Measurements from ENCODE around the gene GPC5. TPM values are rescaled to one million over a fixed set of nuclear protein-coding genes. Genes with fewer than 3 reads are reported as not detected.

Gene GPC5
- total RNA-seq, 8 experiments from 2014 or later = 0.10 to 4.1 (median 2.3) TPM; not detected in 2

DNA sequence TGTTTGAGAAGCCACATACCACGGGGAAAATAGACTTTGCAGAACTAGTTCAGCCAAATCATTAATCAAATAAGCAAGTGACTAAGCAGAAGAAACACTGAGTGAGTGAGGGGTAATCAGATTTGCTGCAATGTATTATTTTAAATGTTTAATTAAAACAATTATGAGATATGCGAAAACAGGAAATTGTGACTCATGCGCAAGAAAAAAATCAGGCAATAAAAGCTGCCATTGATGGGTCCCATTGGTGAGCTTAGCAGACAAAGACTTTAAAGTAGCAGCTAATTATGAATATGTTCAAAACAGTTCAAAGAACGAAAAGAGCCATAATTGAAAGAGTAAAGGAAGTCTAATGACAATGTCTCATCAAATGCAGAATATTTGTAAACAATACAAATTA, 644.1 kb downstream of the GPC5 start:
- no peaks in the 10 kb centered on the region for H3K4me1 ChIP-seq (replicated peaks in 1 of 2)
- 30 to 100% (median 79%) methylated on average over 1 to 4 of the region's 4 CpGs for WGBS, 10 experiments
- no peak overlapping the region for H3K4me3 ChIP-seq
- no peak for ATAC-seq (replicated peaks in 6 of 8)
- H3K27ac ChIP-seq = no peak overlapping the region
- in situ Hi-C loops (cut with MboI; ENCODE audit: low pct_unique_long_range_greater_than_20kb in 2 of 9, low sequenced_read_pairs in 9 of 9, unreplicated experiment in 9 of 9) = no loop called here

DNA sequence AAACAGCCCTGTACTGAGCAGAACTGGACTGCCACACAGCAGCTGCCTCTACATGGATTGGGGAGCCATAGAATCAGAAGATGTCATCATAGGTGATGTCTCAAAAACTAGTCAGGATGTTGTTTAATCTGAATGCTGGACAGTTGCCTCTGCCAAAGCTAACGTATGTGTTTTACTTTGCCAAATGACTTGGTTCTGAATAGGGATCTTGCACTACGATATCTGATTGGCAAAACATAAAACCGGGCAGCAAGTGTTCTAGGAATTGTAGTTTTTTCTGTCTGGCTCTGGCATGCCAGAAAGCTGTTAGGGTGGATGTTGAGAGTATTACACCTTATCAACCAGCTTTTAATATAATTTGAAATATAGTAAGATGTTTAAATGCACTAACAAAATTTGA, 645.9 kb downstream of the GPC5 start:
- ATAC-seq (replicated peaks in 6 of 8) = no peak
- WGBS, 10 experiments = 0 to 100% (median 91%) methylated on average over 1 to 3 of the region's 3 CpGs; no CpG with 5 or more reads in 3 of the 10 experiments
- no peak overlapping the region for H3K4me3 ChIP-seq
- in situ Hi-C loops (cut with MboI; ENCODE audit: low pct_unique_long_range_greater_than_20kb in 2 of 9, low sequenced_read_pairs in 9 of 9, unreplicated experiment in 9 of 9) = no loop called here
- no peak overlapping the region for H3K27ac ChIP-seq
- no peaks in the 10 kb centered on the region for H3K4me1 ChIP-seq (replicated peaks in 1 of 2)

GRCh38 chr13:92054389-92054788, 656.0 kb downstream of the GPC5 start:
- H3K27ac ChIP-seq = no peak overlapping the region
- no peak overlapping the region for H3K4me3 ChIP-seq
- no peak for ATAC-seq (replicated peaks in 6 of 8)
- no peaks in the 10 kb centered on the region for H3K4me1 ChIP-seq (replicated peaks in 1 of 2)
- in situ Hi-C loops (cut with MboI; ENCODE audit: low pct_unique_long_range_greater_than_20kb in 2 of 9, low sequenced_read_pairs in 9 of 9, unreplicated experiment in 9 of 9) = no loop called here

- ATAC-seq (replicated peaks in 6 of 8) = peak in 1 of 8 experiments; percentile 58
- 10 to 92% (median 55%) methylated on average over 1 to 4 of the region's 4 CpGs for WGBS, 10 experiments
Observed at GRCh38 chr13:92074658-92075057, 676.2 kb downstream of the GPC5 start.

GRCh38 chr13:92097337-92097903, 699.0 kb downstream of the GPC5 start:
- Histone ChIP-seq H3K4me1 (replicated peaks in 1 of 2) (no peaks in the 10 kb centered on the region), H3K4me3 (no peak overlapping the region), H3K27ac (no peak overlapping the region)
- no peak for ATAC-seq (replicated peaks in 6 of 8)
- 0 to 91% (median 69%) methylated on average over 1 to 4 of the region's 4 CpGs for WGBS, 10 experiments
- in situ Hi-C loops (cut with MboI; ENCODE audit: low pct_unique_long_range_greater_than_20kb in 2 of 9, low sequenced_read_pairs in 9 of 9, unreplicated experiment in 9 of 9) = no loop called here

More at GRCh38 chr13:92074658-92075057, 676.2 kb downstream of the GPC5 start:
- H3K4me1 ChIP-seq (replicated peaks in 1 of 2) = no peaks in the 10 kb centered on the region
- no peak overlapping the region for H3K4me3 ChIP-seq
- in situ Hi-C loops (cut with MboI; ENCODE audit: low pct_unique_long_range_greater_than_20kb in 2 of 9, low sequenced_read_pairs in 9 of 9, unreplicated experiment in 9 of 9) = no loop called here
- H3K27ac ChIP-seq = no peak overlapping the region

DNA sequence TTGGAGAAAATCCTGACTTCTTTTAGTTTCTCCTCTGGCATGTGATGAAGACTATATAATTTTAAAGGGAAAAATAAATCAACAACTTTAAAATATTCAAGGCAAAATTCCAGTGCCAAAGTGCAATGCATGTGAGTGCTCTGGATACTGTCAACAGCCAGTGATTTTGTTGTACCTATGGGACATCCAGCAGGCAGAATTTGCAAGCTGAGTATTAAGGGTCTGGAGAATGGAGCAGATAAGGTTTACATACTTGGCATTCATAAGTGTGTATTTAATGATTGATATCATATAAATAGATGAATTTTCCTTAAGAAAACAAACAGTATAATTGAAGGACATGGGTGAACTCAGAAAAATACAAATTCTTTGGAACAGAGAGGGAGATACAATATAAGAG, 703.4 kb downstream of the GPC5 start:
- no peak overlapping the region for H3K4me3 ChIP-seq
- H3K27ac ChIP-seq = no peak overlapping the region
- peaks cover 0 to 3% of the 10 kb centered on the region in 2 donors for H3K4me1 ChIP-seq (replicated peaks in 1 of 2)
- in situ Hi-C loops (cut with MboI; ENCODE audit: low pct_unique_long_range_greater_than_20kb in 2 of 9, low sequenced_read_pairs in 9 of 9, unreplicated experiment in 9 of 9) = no loop called here
- no peak for ATAC-seq (replicated peaks in 6 of 8)

DNA sequence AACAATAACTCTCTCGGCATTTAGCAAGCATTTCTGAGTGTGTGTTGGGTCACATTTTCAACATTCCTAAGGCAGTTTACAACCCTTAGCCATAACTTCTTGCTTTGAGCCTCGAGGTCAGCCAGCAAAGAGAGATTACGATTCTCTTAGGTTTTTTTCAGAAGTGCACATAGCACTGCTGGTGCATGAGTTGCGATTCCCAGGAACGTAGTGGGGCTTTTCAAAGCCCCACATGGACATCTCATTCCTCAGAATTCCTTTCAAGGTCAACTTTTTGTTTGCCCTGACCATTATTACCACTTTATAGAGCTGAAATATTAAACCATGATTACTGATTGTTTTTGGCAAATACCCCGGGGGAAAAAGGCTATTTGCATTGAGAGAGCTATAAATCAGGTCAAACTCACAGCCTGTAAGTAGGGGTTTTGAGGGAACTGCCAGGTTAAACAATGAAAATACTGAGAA, 705.3 kb downstream of the GPC5 start:
- H3K27ac ChIP-seq = no peak overlapping the region
- in situ Hi-C loops (cut with MboI; ENCODE audit: low pct_unique_long_range_greater_than_20kb in 2 of 9, low sequenced_read_pairs in 9 of 9, unreplicated experiment in 9 of 9) = no loop called here
- 0 to 86% (median 38%) methylated on average over 1 to 6 of the region's 6 CpGs; no CpG with 5 or more reads in 1 of the 10 experiments for WGBS, 10 experiments
- peaks cover 0 to 3% of the 10 kb centered on the region in 2 donors for H3K4me1 ChIP-seq (replicated peaks in 1 of 2)
- no peak overlapping the region for H3K4me3 ChIP-seq
- no peak for ATAC-seq (replicated peaks in 6 of 8)

DNA sequence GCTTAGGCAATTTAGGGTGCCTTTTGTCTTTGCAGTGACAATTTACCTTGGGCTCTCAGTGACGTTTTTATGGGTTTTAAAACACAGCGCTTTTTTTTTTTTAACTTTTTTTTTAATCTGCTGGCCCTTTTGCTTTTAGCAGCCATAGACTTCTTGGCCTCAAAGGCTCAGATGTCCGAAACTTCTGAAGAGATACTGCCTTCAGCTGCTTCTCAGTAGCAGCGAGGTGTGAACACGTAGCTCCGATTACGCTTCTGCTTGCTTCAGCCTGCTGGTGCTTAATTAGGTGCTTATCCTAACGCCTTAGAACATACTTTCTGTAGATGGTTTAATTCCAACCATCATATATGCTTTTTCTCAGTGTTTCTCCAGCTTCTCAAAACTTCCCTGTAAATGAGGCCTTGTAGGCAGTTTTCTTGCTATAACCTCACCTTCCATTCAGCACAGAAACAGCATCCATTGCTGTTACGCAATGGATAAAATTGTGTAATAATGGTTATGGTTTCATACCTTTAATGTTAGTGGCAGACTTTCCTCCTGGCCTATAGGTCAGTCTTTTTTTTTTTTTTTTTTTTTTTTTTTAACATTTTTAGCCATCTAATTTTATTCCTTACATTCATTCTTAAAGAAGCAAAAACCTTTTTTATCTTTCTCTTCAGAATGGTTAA, 723.9 kb downstream of the GPC5 start:
- 23 to 89% (median 78%) methylated on average over 1 to 9 of the region's 9 CpGs for WGBS, 10 experiments
- in situ Hi-C loops (cut with MboI; ENCODE audit: low pct_unique_long_range_greater_than_20kb in 2 of 9, low sequenced_read_pairs in 9 of 9, unreplicated experiment in 9 of 9) = no loop called here

GRCh38 chr13:92126399-92126798, 728.0 kb downstream of the GPC5 start:
- Histone ChIP-seq H3K4me3 (no peak overlapping the region), H3K27ac (no peak overlapping the region), H3K4me1 (replicated peaks in 1 of 2) (no peaks in the 10 kb centered on the region)
- WGBS, 10 experiments = 0 to 94% (median 76%) methylated on average over 2 of the region's 2 CpGs; no CpG with 5 or more reads in 4 of the 10 experiments
- in situ Hi-C loops (cut with MboI; ENCODE audit: low pct_unique_long_range_greater_than_20kb in 2 of 9, low sequenced_read_pairs in 9 of 9, unreplicated experiment in 9 of 9) = no loop called here
- no peak for ATAC-seq (replicated peaks in 6 of 8)

More for the DNA sequence above, 723.9 kb downstream of the GPC5 start:
- no peaks in the 10 kb centered on the region for H3K4me1 ChIP-seq (replicated peaks in 1 of 2)
- no peak overlapping the region for H3K4me3 ChIP-seq
- H3K27ac ChIP-seq = no peak overlapping the region
- no peak for ATAC-seq (replicated peaks in 6 of 8)

DNA sequence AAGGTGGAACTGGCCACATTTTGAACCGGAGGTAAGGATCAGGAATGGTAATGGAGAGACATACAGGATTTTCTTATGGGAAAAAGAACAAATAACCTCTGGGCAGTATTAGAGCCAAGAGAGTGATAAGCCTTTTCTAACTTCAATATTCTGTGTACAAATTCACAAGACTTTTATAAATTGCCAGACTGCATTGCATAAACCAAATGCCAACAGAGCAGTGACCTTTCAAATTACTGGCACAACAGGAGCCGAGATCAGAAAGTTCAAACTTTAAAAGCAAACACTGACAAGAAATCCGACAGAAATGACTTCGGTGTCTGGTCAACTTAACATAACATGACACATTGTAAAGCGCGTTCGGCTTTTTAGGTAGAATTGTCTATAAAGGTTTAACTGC, 737.1 kb downstream of the GPC5 start:
- no peak for ATAC-seq (replicated peaks in 6 of 8)
- no peak overlapping the region for H3K4me3 ChIP-seq
- in situ Hi-C loops (cut with MboI; ENCODE audit: low pct_unique_long_range_greater_than_20kb in 2 of 9, low sequenced_read_pairs in 9 of 9, unreplicated experiment in 9 of 9) = no loop called here
- no peaks in the 10 kb centered on the region for H3K4me1 ChIP-seq (replicated peaks in 1 of 2)
- 12 to 94% (median 70%) methylated on average over 1 to 7 of the region's 7 CpGs; no CpG with 5 or more reads in 2 of the 10 experiments for WGBS, 10 experiments
- no peak overlapping the region for H3K27ac ChIP-seq

GRCh38 chr13:92136449-92137155, 738.2 kb downstream of the GPC5 start:
- Histone ChIP-seq H3K27ac (no peak overlapping the region), H3K4me1 (replicated peaks in 1 of 2) (no peaks in the 10 kb centered on the region), H3K4me3 (no peak overlapping the region)
- ATAC-seq (replicated peaks in 6 of 8) = peak in 1 of 8 experiments; percentile 38
- in situ Hi-C loops (cut with MboI; ENCODE audit: low pct_unique_long_range_greater_than_20kb in 2 of 9, low sequenced_read_pairs in 9 of 9, unreplicated experiment in 9 of 9) = no loop called here
- 0 to 77% (median 56%) methylated on average over 2 to 6 of the region's 6 CpGs for WGBS, 10 experiments

- Histone ChIP-seq H3K27ac (no peak overlapping the region), H3K4me3 (no peak overlapping the region), H3K4me1 (replicated peaks in 1 of 2) (no peaks in the 10 kb centered on the region)
- ATAC-seq (replicated peaks in 6 of 8) = no peak
- in situ Hi-C loops (cut with MboI; ENCODE audit: low pct_unique_long_range_greater_than_20kb in 2 of 9, low sequenced_read_pairs in 9 of 9, unreplicated experiment in 9 of 9) = no loop called here
- WGBS, 10 experiments = 0 to 100% (median 73%) methylated on average over 2 to 3 of the region's 3 CpGs; no CpG with 5 or more reads in 5 of the 10 experiments
Observed at GRCh38 chr13:92137520-92137919, 739.1 kb downstream of the GPC5 start.

DNA sequence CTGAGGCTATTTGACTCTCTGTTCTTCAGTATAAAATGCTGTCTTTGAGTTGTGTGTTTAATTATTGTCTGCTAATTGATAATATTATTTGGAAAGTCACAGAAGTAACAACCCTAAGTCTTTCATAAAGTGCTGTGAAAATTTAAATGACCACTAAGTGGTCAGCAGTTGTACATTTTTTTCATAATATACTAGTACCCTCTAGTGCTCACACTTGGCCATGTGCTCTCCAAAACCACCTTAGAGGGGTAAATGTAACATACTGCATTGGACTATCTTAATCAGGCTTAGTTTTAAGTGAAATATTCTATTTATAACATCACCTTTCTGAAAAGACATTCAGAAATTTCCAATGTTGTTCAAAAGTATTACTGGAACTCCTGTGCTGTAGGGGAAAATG, 745.3 kb downstream of the GPC5 start:
- ATAC-seq (replicated peaks in 6 of 8) = no peak
- Histone ChIP-seq H3K4me3 (no peak overlapping the region), H3K27ac (no peak overlapping the region), H3K4me1 (replicated peaks in 1 of 2) (no peaks in the 10 kb centered on the region)
- in situ Hi-C loops (cut with MboI; ENCODE audit: low pct_unique_long_range_greater_than_20kb in 2 of 9, low sequenced_read_pairs in 9 of 9, unreplicated experiment in 9 of 9) = no loop called here

Measured in motor neuron (in vitro differentiated cells).